RWPE2 (cell line): Measurements from ENCODE around the gene C2CD2.

Experiments
- ATAC-seq: fragments of 200-7000 bp; cut with Tn5 transposase; 3 replicates; pipeline ENCODE4 v1.9.1; 2021; ENCODE audit warnings: low read depth
- DNase-seq: peaks from one replicate; pipeline ENCODE4 v3.0.0-alpha.2; 2020; ENCODE audit warnings: low spot score
- H3K27ac ChIP-seq: fragments of 450-650 bp; 2 replicates; pipeline ENCODE4 v1.5.1; 2017; ENCODE audit warnings: mild to moderate bottlenecking; ENCODE audit not compliant: poor library complexity, severe bottlenecking
- H3K27me3 ChIP-seq: fragments of 250-450 bp; sonication (Bioruptor Pico); 2 replicates; pipeline ENCODE4 v1.5.1; 2021; ENCODE audit warnings: mild to moderate bottlenecking, moderate library complexity; ENCODE audit not compliant: insufficient read depth, poor library complexity, severe bottlenecking
- H3K36me3 ChIP-seq: fragments of 250-450 bp; sonication (Bioruptor Pico); 2 replicates; pipeline ENCODE4 v1.5.1; 2020; ENCODE audit warnings: low read depth, mild to moderate bottlenecking, moderate library complexity
- H3K4me1 ChIP-seq: fragments of 250-450 bp; sonication (Bioruptor Pico); 2 replicates; pipeline ENCODE4 v1.5.1; 2021; ENCODE audit warnings: mild to moderate bottlenecking, moderate library complexity; ENCODE audit not compliant: insufficient read depth, poor library complexity, severe bottlenecking
- H3K4me3 ChIP-seq: fragments of 250-450 bp; sonication (Bioruptor Pico); 2 replicates; pipeline ENCODE4 v1.5.1; 2021; ENCODE audit warnings: mild to moderate bottlenecking, moderate library complexity; ENCODE audit not compliant: severe bottlenecking
- H3K9me3 ChIP-seq: fragments of 250-450 bp; sonication (Bioruptor Pico); 2 replicates; pipeline ENCODE4 v1.5.1; 2021; ENCODE audit warnings: mild to moderate bottlenecking, moderate library complexity; ENCODE audit not compliant: severe bottlenecking
- CTCF ChIP-seq: fragments of 450-650 bp; IDR thresholded peaks from one replicate; pipeline ENCODE4 v1.5.1; 2017; ENCODE audit warnings: mild to moderate bottlenecking, moderate library complexity; ENCODE audit not compliant: poor library complexity, severe bottlenecking

The C2CD2 gene

GRCh38 chr21:41921021-41921420 is 32.8 kb downstream of the C2CD2 start:
- Histone ChIP-seq H3K27ac (no peak overlapping the region), H3K27me3 (no peaks in the 10 kb centered on the region), H3K9me3 (no peaks in the 10 kb centered on the region), H3K4me3 (no peak overlapping the region), H3K36me3 (peaks cover 18% of the 10 kb centered on the region), H3K4me1 (peaks cover 4% of the 10 kb centered on the region)
- DNase-seq (no peak), ATAC-seq (no peak)
- no peak for TF ChIP-seq CTCF

- Histone ChIP-seq H3K27ac (no peak overlapping the region), H3K36me3 (peaks cover 23% of the 10 kb centered on the region), H3K27me3 (no peaks in the 10 kb centered on the region), H3K4me3 (no peak overlapping the region), H3K9me3 (no peaks in the 10 kb centered on the region), H3K4me1 (no peaks in the 10 kb centered on the region)
- DNase-seq (no peak), ATAC-seq (no peak)
- TF ChIP-seq CTCF, result no peak
Observed at GRCh38 chr21:41920476-41920875, 33.3 kb downstream of the C2CD2 start.

- no peak overlapping the region for H3K27ac ChIP-seq
- H3K36me3 ChIP-seq, result peaks cover 24% of the 10 kb centered on the region
- no peak overlapping the region for H3K4me3 ChIP-seq
- DNase-seq (no peak), ATAC-seq (no peak)
- no peak for TF ChIP-seq CTCF
- H3K27me3 ChIP-seq, result no peaks in the 10 kb centered on the region
- no peaks in the 10 kb centered on the region for H3K4me1 ChIP-seq
- H3K9me3 ChIP-seq, result no peaks in the 10 kb centered on the region
Observed at GRCh38 chr21:41919666-41920398, 34.0 kb downstream of the C2CD2 start.

GRCh38 chr21:41918561-41919358 is 35.1 kb downstream of the C2CD2 start:
- H3K4me3 ChIP-seq, result no peak overlapping the region
- peaks cover 27% of the 10 kb centered on the region for H3K36me3 ChIP-seq
- no peak overlapping the region for H3K27ac ChIP-seq
- no peak for ATAC-seq
- H3K27me3 ChIP-seq, result no peaks in the 10 kb centered on the region
- H3K9me3 ChIP-seq, result no peaks in the 10 kb centered on the region
- TF ChIP-seq CTCF, result no peak
- H3K4me1 ChIP-seq, result no peaks in the 10 kb centered on the region
- DNase-seq, result no peak

GRCh38 chr21:41917531-41917930 is 36.3 kb downstream of the C2CD2 start:
- Histone ChIP-seq H3K27me3 (no peaks in the 10 kb centered on the region), H3K4me3 (no peak overlapping the region), H3K36me3 (peaks cover 27% of the 10 kb centered on the region), H3K9me3 (no peaks in the 10 kb centered on the region), H3K27ac (no peak overlapping the region), H3K4me1 (no peaks in the 10 kb centered on the region)
- TF ChIP-seq CTCF, result no peak
- DNase-seq (no peak), ATAC-seq (no peak)
